Ovary (tissue), 9 donors: Measurements from ENCODE around the gene CIAO1. TPM values are rescaled to one million over a fixed set of nuclear protein-coding genes. Genes with fewer than 3 reads are reported as not detected.

ENCODE experiments used
- DNase-seq, 5 donors: peaks; one replicate each; pipeline ENCODE4 v3.0.0-alpha.2; 2019 to 2020
- H3K27ac ChIP-seq, 2 donors: fragments of 200-600 bp; one replicate each; pipeline versions ENCODE4 v1.5.1 to v1.8.0; 2019 to 2022
- H3K27me3 ChIP-seq: fragments of 200-600 bp; one replicate; pipeline ENCODE4 v1.8.0; 2022
- H3K36me3 ChIP-seq: fragments of 200-600 bp; sonication (generic); one replicate; pipeline ENCODE4 v1.5.1; 2019
- H3K4me1 ChIP-seq: one replicate; pipeline ENCODE4 v1.8.1; 2013; ENCODE audit warnings: mild to moderate bottlenecking, moderate library complexity; ENCODE audit not compliant: insufficient read depth
- H3K4me3 ChIP-seq: fragments of 200-600 bp; sonication (generic); one replicate; pipeline ENCODE4 v1.5.1; 2017
- H3K9me3 ChIP-seq, 2 donors: fragments of 200-600 bp in 1 of 2; sonication (generic) in 1 of 2; one replicate each; pipeline versions ENCODE4 v1.5.1 to v1.8.1; 2013 to 2019; ENCODE audit warnings: mild to moderate bottlenecking in 1 of 2, moderate library complexity in 1 of 2
- EP300 ChIP-seq: sonication (generic); formaldehyde crosslinking; IDR thresholded peaks from one replicate; pipeline ENCODE4 v1.6.1; 2017; ENCODE audit warnings: antibody characterized with exemption
- POLR2A ChIP-seq: fragments of 450-650 bp; IDR thresholded peaks from one replicate; pipeline ENCODE4 v1.6.1; 2017; ENCODE audit warnings: antibody characterized with exemption, mild to moderate bottlenecking, moderate library complexity
- WGBS, 3 donors: extraction: QIAGEN DNeasy Blood & Tissue Kit in 1 of 3; methylation state at CpG; one replicate each; pipeline versions ENCODE4 v1.1.5 to v1.1.7; 2013 to 2017; 5-methylcytosine and 5-hydroxymethylcytosine counted together
- intact Hi-C, 4 donors: fragments of 100-400 bp; cut with DNase I; formaldehyde crosslinking; loops; one replicate each; pipeline versions ENCODE4 v1.11.0 to v1.15.1; 2022 to 2023
- polyA plus RNA-seq, 2 donors: library from polyadenylated mRNA; stranded (reverse); fragments of 200-250 nt in 1 of 2; fragments of 350-450 nt in 1 of 2; fragmentation: Illumina TruSeq in 1 of 2; extraction: RNeasy Lipid Tissue Mini Kit (QIAGEN cat#74804) in 1 of 2; gene quantifications; one replicate each; pipeline ENCODE4 v1.2.3, GENCODE V29; 2013 to 2014
- total RNA-seq, 7 donors: library from RNA; depleted of rRNA in 2 of 7; stranded (reverse); fragments of >200 nt in 2 of 7; fragmentation: NEBNext Ultra II Directional in 3 of 7; extraction: Animal tissue kit (Norgen Biotek cat#: 25700) in 3 of 7; gene quantifications; one replicate each; pipeline versions ENCODE4 v1.1.0 to v1.2.4, GENCODE V29; 2016 to 2023
- TF ChIP-seq, protein P1 (sequence below), 3 donors: fragments of 450-650 bp in 2 of 3; fragments of 200-600 bp in 1 of 3; IDR thresholded peaks; one replicate each; pipeline versions ENCODE4 v1.5.1 to v1.8.0; 2016 to 2022; ENCODE audit warnings: antibody characterized with exemption in 3 of 3, mild to moderate bottlenecking in 1 of 3
- donor health status: DM: no; HTN: no; CAD: no; lungs with moderate emphysema.
- donor health status: DM: no; HTN: no; CAD: no.
- donor health status: Bipolar disorder and iron deficiency.
- donor health status: DM: yes; HTN: yes; CAD: no.
- donor health status: DM: no; HTN: no; CAD: no.
- donor health status: DM: yes; HTN: yes; CAD: no.

Gene CIAO1
- total and polyA plus RNA-seq, 9 donors, result 42.2 to 103 (median 58.1) TPM

- no peak for TF ChIP-seq POLR2A
- TF ChIP-seq, protein P1, sequence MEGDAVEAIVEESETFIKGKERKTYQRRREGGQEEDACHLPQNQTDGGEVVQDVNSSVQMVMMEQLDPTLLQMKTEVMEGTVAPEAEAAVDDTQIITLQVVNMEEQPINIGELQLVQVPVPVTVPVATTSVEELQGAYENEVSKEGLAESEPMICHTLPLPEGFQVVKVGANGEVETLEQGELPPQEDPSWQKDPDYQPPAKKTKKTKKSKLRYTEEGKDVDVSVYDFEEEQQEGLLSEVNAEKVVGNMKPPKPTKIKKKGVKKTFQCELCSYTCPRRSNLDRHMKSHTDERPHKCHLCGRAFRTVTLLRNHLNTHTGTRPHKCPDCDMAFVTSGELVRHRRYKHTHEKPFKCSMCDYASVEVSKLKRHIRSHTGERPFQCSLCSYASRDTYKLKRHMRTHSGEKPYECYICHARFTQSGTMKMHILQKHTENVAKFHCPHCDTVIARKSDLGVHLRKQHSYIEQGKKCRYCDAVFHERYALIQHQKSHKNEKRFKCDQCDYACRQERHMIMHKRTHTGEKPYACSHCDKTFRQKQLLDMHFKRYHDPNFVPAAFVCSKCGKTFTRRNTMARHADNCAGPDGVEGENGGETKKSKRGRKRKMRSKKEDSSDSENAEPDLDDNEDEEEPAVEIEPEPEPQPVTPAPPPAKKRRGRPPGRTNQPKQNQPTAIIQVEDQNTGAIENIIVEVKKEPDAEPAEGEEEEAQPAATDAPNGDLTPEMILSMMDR (IDR thresholded peaks at IDR 0.05), result no peak
- no peak for TF ChIP-seq EP300
- Histone ChIP-seq H3K9me3 (no peaks in the 10 kb centered on the region), H3K36me3 (no peaks in the 10 kb centered on the region), H3K4me3 (no peak overlapping the region), H3K27me3 (no peaks in the 10 kb centered on the region), H3K4me1 (no peaks in the 10 kb centered on the region), H3K27ac (no peak overlapping the region)
- intact Hi-C loops, result no loop called here
- DNase-seq, result no peak
- WGBS, 3 donors, result 64 to 67% (median 66%) methylated on average over 3 of the region's 3 CpGs
Observed at GRCh38 chr2:96315005-96315399, 49.0 kb downstream of the CIAO1 start.

- Histone ChIP-seq H3K9me3 (no peaks in the 10 kb centered on the region), H3K27me3 (no peaks in the 10 kb centered on the region), H3K4me3 (no peak overlapping the region), H3K36me3 (no peaks in the 10 kb centered on the region), H3K4me1 (no peaks in the 10 kb centered on the region), H3K27ac (no peak overlapping the region)
- no peak for DNase-seq
- intact Hi-C loops, result no loop called here
- TF ChIP-seq POLR2A, result no peak
- TF ChIP-seq, protein P1 (IDR thresholded peaks at IDR 0.05), result no peak
- WGBS, 3 donors, result 62 to 79% (median 68%) methylated on average over 7 of the region's 7 CpGs
Observed at GRCh38 chr2:96315400-96316071, 49.5 kb downstream of the CIAO1 start.

DNA sequence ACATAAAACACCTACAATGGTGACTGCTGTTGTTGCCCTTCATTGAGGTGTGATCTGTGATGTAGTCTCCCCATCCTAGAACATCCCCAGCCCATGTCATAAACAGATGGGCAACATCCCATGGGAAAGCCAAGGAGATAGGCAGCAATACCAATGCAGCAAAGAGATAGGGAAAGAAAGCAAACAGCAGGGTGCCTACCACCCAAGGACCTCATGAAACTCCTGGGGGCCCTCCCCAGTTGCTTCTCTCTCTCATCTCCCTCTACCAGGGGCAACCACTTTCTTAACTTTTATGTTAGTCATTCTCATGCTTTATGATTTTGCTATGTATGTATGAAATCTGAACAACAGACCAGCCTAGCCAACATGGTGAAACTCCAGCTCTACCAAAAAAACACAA, 51.0 kb downstream of the CIAO1 start:
- intact Hi-C loops, result no loop called here
- DNase-seq, result no peak
- H3K27me3 ChIP-seq, result no peaks in the 10 kb centered on the region

GRCh38 chr2:96317584-96317997, 51.6 kb downstream of the CIAO1 start:
- Histone ChIP-seq H3K9me3 (no peaks in the 10 kb centered on the region), H3K36me3 (no peaks in the 10 kb centered on the region), H3K27me3 (no peaks in the 10 kb centered on the region), H3K27ac (no peak overlapping the region), H3K4me1 (no peaks in the 10 kb centered on the region), H3K4me3 (no peak overlapping the region)
- 88 to 97% (median 91%) methylated on average over 4 of the region's 4 CpGs for WGBS, 3 donors
- intact Hi-C loops, result no loop called here
- no peak for TF ChIP-seq POLR2A
- TF ChIP-seq, protein P1 (IDR thresholded peaks at IDR 0.05), result no peak
- no peak for TF ChIP-seq EP300
- no peak for DNase-seq

More for the DNA sequence above, 51.0 kb downstream of the CIAO1 start:
- H3K4me3 ChIP-seq, result no peak overlapping the region
- H3K36me3 ChIP-seq, result no peaks in the 10 kb centered on the region
- no peaks in the 10 kb centered on the region for H3K9me3 ChIP-seq
- H3K27ac ChIP-seq, result no peak overlapping the region
- H3K4me1 ChIP-seq, result no peaks in the 10 kb centered on the region
- TF ChIP-seq POLR2A (no peak), EP300 (no peak)
- TF ChIP-seq, protein P1 (IDR thresholded peaks at IDR 0.05), result no peak
